Subcutaneous adipose tissue (tissue), 4 donors: ENCODE measurements around the gene CNNM2. TPM values are rescaled to one million over a fixed set of nuclear protein-coding genes. Genes with fewer than 3 reads are reported as not detected.

Experiments
- total RNA-seq, 4 donors: library from RNA; depleted of rRNA; stranded (reverse); fragments of >200 nt; gene quantifications; one replicate each; pipeline ENCODE4 v1.1.0, GENCODE V29; 2016
- TF ChIP-seq, protein P1 (sequence below): fragments of 450-650 bp; IDR thresholded peaks from one replicate; pipeline ENCODE4 v1.5.1; 2016; ENCODE audit warnings: low read depth, mild to moderate bottlenecking, control low read depth, antibody characterized with exemption, moderate library complexity

CNNM2 gene
- 1 to 10 TPM; 3.3 to 9.6 (median 5.1) TPM for total RNA-seq

DNA sequence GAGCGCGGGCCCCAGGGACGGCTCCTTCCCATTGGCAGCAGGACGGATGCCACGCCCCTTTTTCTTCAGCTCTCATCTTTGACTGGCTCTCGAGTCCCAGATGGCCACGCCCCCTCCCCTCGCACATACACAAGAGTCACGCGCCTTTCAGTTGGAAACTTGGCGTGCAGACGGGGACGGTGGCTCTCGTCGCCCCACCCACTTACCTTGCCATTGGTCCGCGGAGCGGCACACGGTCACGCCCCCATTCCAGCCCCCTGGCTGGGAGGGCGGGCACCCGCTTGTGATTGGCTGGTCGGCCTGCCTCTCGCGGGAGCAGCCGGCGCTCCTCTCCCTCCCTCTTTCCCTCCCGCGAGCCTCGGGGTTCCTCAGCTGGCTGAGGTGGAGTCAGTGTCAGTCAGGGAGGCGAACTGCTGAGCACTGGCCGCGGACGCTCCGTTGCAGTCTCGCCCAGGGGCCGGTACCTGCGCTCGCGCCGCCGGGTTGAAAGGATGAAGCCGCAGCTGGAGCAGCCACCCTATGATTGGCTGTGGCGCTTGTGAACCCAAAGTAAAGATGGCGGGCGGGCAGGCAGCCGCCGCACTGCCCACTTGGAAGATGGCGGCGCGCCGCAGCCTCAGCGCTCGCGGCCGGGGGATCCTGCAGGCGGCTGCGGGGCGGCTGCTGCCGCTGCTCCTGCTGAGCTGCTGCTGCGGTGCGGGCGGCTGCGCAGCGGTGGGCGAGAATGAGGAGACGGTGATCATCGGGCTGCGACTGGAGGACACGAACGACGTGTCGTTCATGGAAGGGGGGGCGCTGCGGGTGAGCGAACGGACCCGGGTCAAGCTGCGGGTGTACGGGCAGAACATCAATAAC lies at the start of gene CNNM2:
CNNM2 (plus strand) TSS at position 333 of the 855 bp plus-strand sequence; CDS start at position 520, 187 bp downstream.
- TF ChIP-seq, protein P1, sequence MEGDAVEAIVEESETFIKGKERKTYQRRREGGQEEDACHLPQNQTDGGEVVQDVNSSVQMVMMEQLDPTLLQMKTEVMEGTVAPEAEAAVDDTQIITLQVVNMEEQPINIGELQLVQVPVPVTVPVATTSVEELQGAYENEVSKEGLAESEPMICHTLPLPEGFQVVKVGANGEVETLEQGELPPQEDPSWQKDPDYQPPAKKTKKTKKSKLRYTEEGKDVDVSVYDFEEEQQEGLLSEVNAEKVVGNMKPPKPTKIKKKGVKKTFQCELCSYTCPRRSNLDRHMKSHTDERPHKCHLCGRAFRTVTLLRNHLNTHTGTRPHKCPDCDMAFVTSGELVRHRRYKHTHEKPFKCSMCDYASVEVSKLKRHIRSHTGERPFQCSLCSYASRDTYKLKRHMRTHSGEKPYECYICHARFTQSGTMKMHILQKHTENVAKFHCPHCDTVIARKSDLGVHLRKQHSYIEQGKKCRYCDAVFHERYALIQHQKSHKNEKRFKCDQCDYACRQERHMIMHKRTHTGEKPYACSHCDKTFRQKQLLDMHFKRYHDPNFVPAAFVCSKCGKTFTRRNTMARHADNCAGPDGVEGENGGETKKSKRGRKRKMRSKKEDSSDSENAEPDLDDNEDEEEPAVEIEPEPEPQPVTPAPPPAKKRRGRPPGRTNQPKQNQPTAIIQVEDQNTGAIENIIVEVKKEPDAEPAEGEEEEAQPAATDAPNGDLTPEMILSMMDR: no peak

DNA sequence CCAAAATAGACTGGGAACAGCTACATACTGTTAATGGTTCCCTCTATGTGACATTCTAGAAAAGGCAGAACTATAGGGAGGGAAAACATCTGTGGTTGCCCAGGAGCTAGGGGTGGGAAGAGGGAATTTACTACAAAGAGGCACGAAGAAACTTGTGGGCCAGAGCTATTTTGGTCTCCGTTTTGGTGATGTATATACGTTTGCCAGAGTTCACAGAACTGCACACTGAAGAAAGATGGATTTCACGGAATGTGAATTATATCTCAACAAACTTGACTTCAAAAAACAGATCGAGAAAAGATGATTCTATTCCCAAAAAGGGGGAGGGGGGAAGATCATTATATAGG lies 49.2 kb upstream of the CNNM2 start:
- TF ChIP-seq, protein P1: no peak

- TF ChIP-seq, protein P1: no peak
Measured at GRCh38 chr10:102869258-102870198, 48.6 kb upstream of the CNNM2 start, which contains the start of gene AS3MT. Gene AS3MT, plus strand, starts transcription at chr10:102869470. Its CDS starts 123 bp downstream, at chr10:102869593.

DNA sequence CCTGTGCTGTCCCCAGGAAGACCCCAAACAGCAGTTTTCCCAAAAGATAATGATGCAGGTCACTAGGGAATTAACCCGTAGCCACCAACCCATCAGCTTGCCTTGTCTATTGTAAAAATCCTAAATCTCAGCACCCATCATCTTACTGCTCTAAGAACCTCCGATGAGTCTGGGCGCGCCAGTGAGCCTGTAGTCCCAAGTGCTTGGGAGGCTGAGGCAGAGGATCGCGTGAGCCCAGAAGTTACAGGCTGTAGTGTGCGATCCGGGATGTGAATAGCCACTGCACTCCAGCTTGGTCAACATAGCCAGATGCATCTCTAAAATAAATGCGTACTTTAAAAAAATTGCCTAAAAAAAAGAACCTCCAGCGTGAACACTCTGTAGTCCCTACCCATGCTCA lies 47.9 kb upstream of the CNNM2 start:
- TF ChIP-seq, protein P1: no peak

GRCh38 chr10:102872163-102872562 lies 45.9 kb upstream of the CNNM2 start:
- TF ChIP-seq, protein P1: no peak

- TF ChIP-seq, protein P1: no peak
Measured at GRCh38 chr10:102876747-102877153, 41.3 kb upstream of the CNNM2 start.

- TF ChIP-seq, protein P1: no peak
Measured at GRCh38 chr10:102878629-102879028, 39.5 kb upstream of the CNNM2 start.
